HepG2 (cell line): Measurements from ENCODE around the gene JCAD. TPM values are rescaled to one million over a fixed set of nuclear protein-coding genes. Genes with fewer than 3 reads are reported as not detected.

Experiments
- ATAC-seq: fragments of 200-7000 bp; cut with Tn5 transposase; 3 replicates; pipeline ENCODE4 v1.9.1; 2020; ENCODE audit warnings: mild to moderate bottlenecking, moderate library complexity
- BruUV-seq: library from RNA; stranded (reverse); fragments of 400-500 nt; replicated peaks from 2 replicates; lab custom pipeline; 2021; lab: Mats Ljungman, UMichigan
- CTCF ChIA-PET: fragments of 300-600 bp; formaldehyde crosslinking; extraction: SDS; loops from one replicate; lab custom pipeline; 2021; ENCODE audit warnings: low total read pairs, inconsistent platforms, low intra/inter-chr PET ratio; lab: Yijun Ruan, JAX
- POLR2A ChIA-PET: fragments of 350-600 bp; sonication (Branson Sonifier 250); formaldehyde crosslinking; loops from one replicate; lab custom pipeline; 2020; ENCODE audit warnings: antibody characterized with exemption, inconsistent platforms; lab: Yijun Ruan, JAX
- DNase-seq: peaks from one replicate; pipeline ENCODE4 v3.0.0-alpha.2; 2015; ENCODE audit warnings: low spot score
- FAIRE-seq: peaks from 3 replicates; lab custom pipeline; 2011; peaks lifted over from hg19 to GRCh38; lab: Jason Lieb, UNC
- H2AFZ ChIP-seq: one replicate; pipeline ENCODE4 v1.6.1; 2011; ENCODE audit warnings: low read length, inconsistent platforms
- H3K27ac ChIP-seq: fragments of 300-600 bp; 3 replicates; pipeline ENCODE4 v1.8.0; 2011; ENCODE audit warnings: mixed run types, mild to moderate bottlenecking, mixed read lengths, low read length, inconsistent platforms; ENCODE audit not compliant: insufficient read depth; ENCODE audit errors: extremely low read length
- H3K27me3 ChIP-seq, 2 experiments: fragments of 200-600 bp in 1 of 2; 2 replicates in 1 of 2; 3 replicates in 1 of 2; pipeline versions ENCODE4 v1.6.0 to v1.8.0; 2011; ENCODE audit warnings: low read length in 2 of 2, mild to moderate bottlenecking in 2 of 2, moderate library complexity in 2 of 2, inconsistent platforms in 1 of 2; ENCODE audit not compliant: insufficient read depth in 2 of 2, control insufficient read depth in 1 of 2
- H3K36me3 ChIP-seq, 2 experiments: fragments of 200-600 bp in 1 of 2; replicated peaks in 1 of 2; 2 replicates in 1 of 2; 3 replicates in 1 of 2; pipeline versions ENCODE4 v1.5.1 to v1.8.0; 2011; ENCODE audit warnings: low read length in 2 of 2, inconsistent platforms in 1 of 2; ENCODE audit not compliant: insufficient read depth in 2 of 2, control insufficient read depth in 1 of 2
- H3K4me1 ChIP-seq: 2 replicates; pipeline ENCODE4 v1.5.1; 2012; ENCODE audit warnings: low read length, inconsistent platforms; ENCODE audit not compliant: insufficient read depth
- H3K4me2 ChIP-seq: 2 replicates; pipeline ENCODE4 v1.6.0; 2011; ENCODE audit warnings: low read depth, low read length, inconsistent platforms
- H3K4me3 ChIP-seq, 3 experiments: fragments of 200-600 bp in 1 of 3; sonication (generic), shearing (Covaris generic) in 1 of 3; replicated peaks in 1 of 3; 2 replicates each; pipeline ENCODE4 v1.5.1; 2011 to 2016; ENCODE audit warnings: low read length in 3 of 3, inconsistent platforms in 2 of 3, low read depth in 2 of 3, mild to moderate bottlenecking in 2 of 3, control low read depth in 1 of 3, mixed read lengths in 1 of 3; ENCODE audit not compliant: insufficient read depth in 1 of 3
- H3K79me2 ChIP-seq: one replicate; pipeline ENCODE4 v1.6.1; 2011; ENCODE audit warnings: low read length, inconsistent platforms; ENCODE audit not compliant: insufficient read depth
- H3K9ac ChIP-seq: 2 replicates; pipeline ENCODE4 v1.6.0; 2011; ENCODE audit warnings: mild to moderate bottlenecking, low read depth, low read length, inconsistent platforms; ENCODE audit not compliant: insufficient read depth
- H3K9me3 ChIP-seq: 2 replicates; pipeline ENCODE4 v1.5.1; 2012; ENCODE audit warnings: mild to moderate bottlenecking, low read length
- H4K20me1 ChIP-seq: 2 replicates; pipeline ENCODE4 v1.6.0; 2011; ENCODE audit warnings: inconsistent platforms, mild to moderate bottlenecking, low read length, moderate library complexity; ENCODE audit not compliant: insufficient read depth
- ARNT ChIP-seq: fragments of 450-650 bp; IDR thresholded peaks from 2 replicates; pipeline ENCODE4 v1.6.1; 2017
- HES4 ChIP-seq: sonication (generic); formaldehyde crosslinking; IDR thresholded peaks from 2 replicates; pipeline ENCODE4 v1.9.0; 2021; ENCODE audit warnings: mild to moderate bottlenecking, missing genetic modification reagents, borderline replicate concordance
- HNRNPLL ChIP-seq: fragments of 200-400 bp; formaldehyde crosslinking; IDR thresholded peaks from 2 replicates; pipeline ENCODE4 v1.6.1; 2017; ENCODE audit warnings: mild to moderate bottlenecking, low read depth, low read length; ENCODE audit not compliant: poor library complexity, severe bottlenecking
- MXI1 ChIP-seq: IDR thresholded peaks from 3 replicates; pipeline ENCODE4 v1.6.1; 2012; ENCODE audit warnings: low read depth, low read length, inconsistent platforms, borderline replicate concordance
- RBFOX2 ChIP-seq: fragments of 200-400 bp; formaldehyde crosslinking; IDR thresholded peaks from 2 replicates; pipeline ENCODE4 v1.6.1; 2017; ENCODE audit warnings: low read depth, mild to moderate bottlenecking, low read length
- SMC3 ChIP-seq: IDR thresholded peaks from 2 replicates; pipeline ENCODE4 v1.6.1; 2011; ENCODE audit warnings: low read length, improper control_type of control experiment
- TOE1 ChIP-seq: sonication (generic); formaldehyde crosslinking; IDR thresholded peaks from 2 replicates; pipeline ENCODE4 v1.4.0; 2020; ENCODE audit warnings: mild to moderate bottlenecking, missing genetic modification reagents
- ZMAT5 ChIP-seq: sonication (generic); formaldehyde crosslinking; IDR thresholded peaks from 2 replicates; pipeline ENCODE4 v1.5.0; 2020; ENCODE audit warnings: mild to moderate bottlenecking, low read depth, missing genetic modification reagents, borderline replicate concordance
- WGBS: methylation state at CpG from one replicate; pipeline ENCODE4 v1.1.6; 2017; ENCODE audit warnings: low lambda C conversion rate; 5-methylcytosine and 5-hydroxymethylcytosine counted together
- in situ Hi-C: cut with HindIII; loops from 2 replicates; pipeline ENCODE4 v1.10.0; 2017; ENCODE audit warnings: low pct_unique_long_range_greater_than_20kb; ENCODE audit not compliant: extremely low pct_ligation_motif_present
- intact Hi-C: fragments of 100-400 bp; cut with micrococcal nuclease; formaldehyde crosslinking; loops from one replicate; pipeline ENCODE4 v1.10.0; 2022; ENCODE audit not compliant: unreplicated experiment
- polyA plus RNA-seq, 8 experiments: library from polyadenylated mRNA; depleted of rRNA in 3 of 8; stranded (reverse) in 7 of 8; unstranded in 1 of 8; fragments of >200 nt; fragmentation: Illumina TruSeq in 4 of 8; extraction: Trizol in 4 of 8; gene quantifications; 2 replicates each; pipeline versions ENCODE4 v1.2.1 to v1.2.3, GENCODE V29; 2011 to 2016; ENCODE audit warnings: low read depth in 4 of 8, missing spikeins in 1 of 8, mixed read lengths in 1 of 8; ENCODE audit not compliant: insufficient read depth in 1 of 8
- total RNA-seq, 5 experiments: library from RNA; depleted of rRNA; stranded (reverse); fragments of >200 nt; fragmentation: Illumina TruSeq; extraction: Trizol; gene quantifications; 2 replicates each; pipeline ENCODE4 v1.2.3, GENCODE V29; 2016; ENCODE audit warnings: low read depth in 1 of 5

Gene JCAD
- total and polyA plus RNA-seq, 2 of the 13 experiments (the other 11 are each of a cell fraction or from before 2014, with no cell fraction given) = 0.04 to 0.08 TPM

- TF ChIP-seq MXI1 (no peak), SMC3 (no peak), ARNT (no peak), TOE1 (CRISPR knock-in tag) (no peak), ZMAT5 (CRISPR knock-in tag) (no peak)
- TF ChIP-seq, all 625 proteins: peak for 0
- FAIRE-seq = no peak
- in situ Hi-C loops = no loop called here
- ChIA-PET CTCF (no interaction called here), POLR2A (no interaction called here)
- no peak overlapping the region for H3K9ac ChIP-seq
- no peaks in the 10 kb centered on the region for H3K79me2 ChIP-seq
- no peaks in the 10 kb centered on the region for H3K9me3 ChIP-seq
- no peak overlapping the region for H3K4me2 ChIP-seq
- no peak overlapping the region for H3K27ac ChIP-seq
- WGBS = 3% methylated on average over 4 of the region's 6 CpGs
- no peaks in the 10 kb centered on the region for H3K4me1 ChIP-seq
- H3K4me3 ChIP-seq = no peak overlapping the region
- DNase-seq = no peak
- no peak overlapping the region for H2AFZ ChIP-seq
- H3K27me3 ChIP-seq = peaks cover 0 to 1% of the 10 kb centered on the region in 2 experiments; a peak in 1 of 5 replicates
- no TSS peak for BruUV-seq
- no peaks in the 10 kb centered on the region for H3K36me3 ChIP-seq
- intact Hi-C loops = no loop called here
- no peak for ATAC-seq
- no peaks in the 10 kb centered on the region for H4K20me1 ChIP-seq
These were observed 89.4 kb downstream of the JCAD start for GRCh38 chr10:29970012-29970396.

DNA sequence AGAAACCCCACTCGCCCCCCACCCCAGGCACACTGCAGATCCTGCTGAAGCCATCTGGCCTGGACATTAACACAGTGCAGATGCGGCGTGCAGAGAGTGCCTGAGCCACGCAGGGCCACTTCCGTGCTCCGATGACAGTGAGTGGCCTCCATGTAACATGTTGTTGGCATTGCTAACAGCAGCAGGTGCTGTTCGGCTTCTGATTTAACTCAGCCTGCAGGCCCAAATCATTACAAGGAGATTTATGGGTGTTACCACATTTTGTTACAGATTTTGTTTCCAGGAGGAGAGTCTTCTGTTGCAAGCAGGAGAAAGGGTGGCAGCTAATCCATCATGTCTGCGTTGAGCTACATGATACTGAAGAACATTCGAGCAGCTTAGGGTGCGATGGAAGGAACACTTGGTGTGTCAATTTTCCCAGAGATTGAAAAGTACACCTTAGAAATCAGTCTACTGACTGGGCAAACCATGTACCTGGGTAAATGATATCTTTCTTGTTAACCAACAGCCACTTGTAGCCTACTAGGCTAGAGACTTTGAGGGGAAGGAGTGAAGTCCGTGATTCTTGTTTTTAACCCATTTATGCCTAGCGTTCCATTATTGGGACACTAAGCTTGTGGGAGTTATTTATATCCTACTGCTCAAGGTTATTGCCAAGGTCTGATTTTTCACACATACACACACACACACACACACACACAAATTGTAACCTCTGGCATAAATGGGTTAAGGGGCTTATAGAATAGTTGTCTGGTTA, 90.0 kb downstream of the JCAD start:
- intact Hi-C loops = no loop called here
- Histone ChIP-seq H2AFZ (no peak overlapping the region), H3K4me3 (no peak overlapping the region), H3K4me2 (no peak overlapping the region), H3K27me3 (peaks cover 0 to 1% of the 10 kb centered on the region in 2 experiments; a peak in 1 of 5 replicates), H3K27ac (no peak overlapping the region), H3K9ac (no peak overlapping the region), H3K9me3 (no peaks in the 10 kb centered on the region), H3K36me3 (no peaks in the 10 kb centered on the region), H3K4me1 (no peaks in the 10 kb centered on the region), H3K79me2 (no peaks in the 10 kb centered on the region), H4K20me1 (no peaks in the 10 kb centered on the region)
- POLR2A ChIA-PET = no interaction called here
- no TSS peak for BruUV-seq
- in situ Hi-C loops = no loop called here
- no peak for ATAC-seq
- no peak for DNase-seq
- CTCF ChIA-PET = no interaction called here
- WGBS = 59% methylated on average over 12 of the region's 12 CpGs
- FAIRE-seq = no peak
- no peak for TF ChIP-seq HNRNPLL
- no peak for TF ChIP-seq HES4 (CRISPR knock-in tag)
- TF ChIP-seq RBFOX2 = no peak
